HG03565 (cell line): ENCODE data around the gene FOSL2.

Experiments used
- ATAC-seq: cut with Tn5 transposase; IDR thresholded peaks from one replicate; pipeline ENCODE4 v1.9.1; 2021; ENCODE audit warnings: mild to moderate bottlenecking, moderate library complexity; ENCODE audit not compliant: unreplicated experiment

Gene FOSL2

GRCh38 chr2:28429636-28430376 is 37.1 kb downstream of the FOSL2 start:
- no peak for ATAC-seq

GRCh38 chr2:28430377-28430765 is 37.7 kb downstream of the FOSL2 start:
- no peak for ATAC-seq

GRCh38 chr2:28430788-28431418 is 38.2 kb downstream of the FOSL2 start:
- no peak for ATAC-seq

GRCh38 chr2:28431741-28432140 is 39.1 kb downstream of the FOSL2 start:
- no peak for ATAC-seq

GRCh38 chr2:28432362-28432761 is 39.7 kb downstream of the FOSL2 start:
- no peak for ATAC-seq

- no peak for ATAC-seq
Measured at GRCh38 chr2:28433215-28433614, 40.6 kb downstream of the FOSL2 start.

GRCh38 chr2:28433935-28434599 is 41.4 kb downstream of the FOSL2 start:
- no peak for ATAC-seq

- ATAC-seq, result no peak
Measured at GRCh38 chr2:28434600-28434989, 41.9 kb downstream of the FOSL2 start.

- no peak for ATAC-seq
Measured at GRCh38 chr2:28435241-28435640, 42.6 kb downstream of the FOSL2 start.

GRCh38 chr2:28435814-28436351 is 43.2 kb downstream of the FOSL2 start:
- no peak for ATAC-seq

- ATAC-seq, result no peak
Measured at GRCh38 chr2:28436525-28437051, 43.9 kb downstream of the FOSL2 start.

GRCh38 chr2:28437149-28437835 is 44.6 kb downstream of the FOSL2 start:
- ATAC-seq, result no peak

- no peak for ATAC-seq
Measured at GRCh38 chr2:28437918-28438317, 45.3 kb downstream of the FOSL2 start.

- ATAC-seq, result no peak
Measured at GRCh38 chr2:28438532-28439063, 45.9 kb downstream of the FOSL2 start.

GRCh38 chr2:28439127-28439526 is 46.5 kb downstream of the FOSL2 start:
- no peak for ATAC-seq

- ATAC-seq, result no peak
Measured at GRCh38 chr2:28439763-28440162, 47.1 kb downstream of the FOSL2 start.

GRCh38 chr2:28442328-28442727 is 49.7 kb downstream of the FOSL2 start:
- ATAC-seq, result no peak

- ATAC-seq, result no peak
Measured at GRCh38 chr2:28444956-28445355, 52.3 kb downstream of the FOSL2 start.

GRCh38 chr2:28445448-28446258 is 53.0 kb downstream of the FOSL2 start:
- ATAC-seq, result no peak

GRCh38 chr2:28446531-28446930 is 53.9 kb downstream of the FOSL2 start:
- no peak for ATAC-seq
